GM12892 (cell line): ENCODE results near the gene LRRC27.

Experiments
- POLR2A ChIP-seq: IDR thresholded peaks from 2 replicates; pipeline ENCODE4 v1.6.1; 2011; ENCODE audit warnings: low read depth, low read length, control low read depth
- POLR2AphosphoS5 ChIP-seq: IDR thresholded peaks from 2 replicates; pipeline ENCODE4 v1.6.1; 2011; ENCODE audit warnings: low read depth, low read length, control low read depth
- TAF1 ChIP-seq: IDR thresholded peaks from 2 replicates; pipeline ENCODE4 v1.6.1; 2011; ENCODE audit warnings: low read depth, mild to moderate bottlenecking, control low read depth, low read length, borderline replicate concordance

- no peak for TF ChIP-seq POLR2A
- no peak for TF ChIP-seq POLR2AphosphoS5
- no peak for TF ChIP-seq TAF1
Measured at GRCh38 chr10:132427006-132427771, 95.2 kb downstream of the LRRC27 start.
